HEK293T (cell line): ENCODE measurements around the gene ASTN2.

Experiments used
- ARNT ChIP-seq: fragments of 450-650 bp; IDR thresholded peaks from 2 replicates; pipeline ENCODE4 v1.6.1; 2017; ENCODE audit warnings: mild to moderate bottlenecking
- HDGF ChIP-seq: fragments of 450-650 bp; IDR thresholded peaks from 2 replicates; pipeline ENCODE4 v1.6.1; 2017; ENCODE audit warnings: antibody characterized with exemption, borderline replicate concordance
- PKNOX1 ChIP-seq: fragments of 450-650 bp; IDR thresholded peaks from 2 replicates; pipeline ENCODE4 v1.6.1; 2016
- TARDBP ChIP-seq: fragments of 450-650 bp; IDR thresholded peaks from 2 replicates; pipeline ENCODE4 v1.6.1; 2016

GRCh38 chr9:116700882-116701865 is 713.7 kb downstream of the ASTN2 start:
- TF ChIP-seq HDGF (no peak), TARDBP (no peak), PKNOX1 (no peak), ARNT (no peak)
